Upper lobe of right lung (tissue), 1 donor: Measurements from ENCODE around the gene RALGPS2. TPM values are rescaled to one million over a fixed set of nuclear protein-coding genes. Genes with fewer than 3 reads are reported as not detected.

Experiments
- ATAC-seq: fragments of 200-7000 bp; cut with Tn5 transposase; one replicate; pipeline ENCODE4 v1.9.1; 2020; ENCODE audit warnings: mild to moderate bottlenecking, moderate library complexity
- DNase-seq: peaks from one replicate; pipeline ENCODE4 v3.0.0-alpha.2; 2020
- H3K27ac ChIP-seq: fragments of 200-600 bp; one replicate; pipeline ENCODE4 v1.8.0; 2022
- H3K27me3 ChIP-seq: fragments of 200-600 bp; one replicate; pipeline ENCODE4 v1.8.0; 2022; ENCODE audit warnings: mild to moderate bottlenecking
- H3K36me3 ChIP-seq: fragments of 200-600 bp; one replicate; pipeline ENCODE4 v1.8.0; 2022
- H3K4me1 ChIP-seq: fragments of 200-600 bp; one replicate; pipeline ENCODE4 v1.8.0; 2022
- H3K4me3 ChIP-seq: fragments of 200-600 bp; one replicate; pipeline ENCODE4 v1.8.0; 2022; ENCODE audit warnings: mild to moderate bottlenecking
- H3K9me3 ChIP-seq: fragments of 200-600 bp; one replicate; pipeline ENCODE4 v1.8.0; 2022
- intact Hi-C: fragments of 100-400 bp; cut with DNase I; formaldehyde crosslinking; loops from one replicate; pipeline ENCODE4 v1.11.0; 2022
- total RNA-seq: library from RNA; stranded (reverse); fragmentation: NEBNext Ultra II Directional; extraction: Animal tissue kit (Norgen Biotek cat#: 25700); gene quantifications from one replicate; pipeline ENCODE4 v1.2.1, GENCODE V29; 2021
- TF ChIP-seq, protein P1 (sequence below): fragments of 200-600 bp; IDR thresholded peaks from one replicate; pipeline ENCODE4 v1.8.0; 2022; ENCODE audit warnings: antibody characterized with exemption
- donor health status: DM: no; HTN: yes; CAD: no; lungs with severe emphysema.

Gene RALGPS2
- total RNA-seq, 1 donor from 2014 or later, result 5.3 TPM

DNA sequence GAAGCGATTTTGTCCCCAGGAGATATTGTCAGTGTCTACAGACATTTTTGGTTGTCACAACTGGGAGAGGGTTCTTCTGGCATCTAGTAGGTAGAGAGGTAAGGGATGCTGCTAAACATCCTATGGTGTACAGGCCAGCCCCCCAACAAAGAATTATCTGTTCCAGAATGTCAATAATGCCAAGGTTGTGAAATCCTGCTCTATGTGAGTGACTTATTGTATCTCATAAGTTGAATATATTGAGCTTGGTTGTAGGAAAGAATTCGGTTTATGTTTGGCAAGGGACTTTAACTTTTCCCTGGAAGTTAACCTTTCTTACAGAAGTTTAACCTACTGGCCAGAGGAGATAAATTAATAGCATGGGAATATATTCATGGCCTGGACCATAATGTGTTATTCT, 198.5 kb downstream of the RALGPS2 start:
- no peaks in the 10 kb centered on the region for H3K4me1 ChIP-seq
- H3K27me3 ChIP-seq, result no peaks in the 10 kb centered on the region
- intact Hi-C loops, result no loop called here
- TF ChIP-seq, protein P1, sequence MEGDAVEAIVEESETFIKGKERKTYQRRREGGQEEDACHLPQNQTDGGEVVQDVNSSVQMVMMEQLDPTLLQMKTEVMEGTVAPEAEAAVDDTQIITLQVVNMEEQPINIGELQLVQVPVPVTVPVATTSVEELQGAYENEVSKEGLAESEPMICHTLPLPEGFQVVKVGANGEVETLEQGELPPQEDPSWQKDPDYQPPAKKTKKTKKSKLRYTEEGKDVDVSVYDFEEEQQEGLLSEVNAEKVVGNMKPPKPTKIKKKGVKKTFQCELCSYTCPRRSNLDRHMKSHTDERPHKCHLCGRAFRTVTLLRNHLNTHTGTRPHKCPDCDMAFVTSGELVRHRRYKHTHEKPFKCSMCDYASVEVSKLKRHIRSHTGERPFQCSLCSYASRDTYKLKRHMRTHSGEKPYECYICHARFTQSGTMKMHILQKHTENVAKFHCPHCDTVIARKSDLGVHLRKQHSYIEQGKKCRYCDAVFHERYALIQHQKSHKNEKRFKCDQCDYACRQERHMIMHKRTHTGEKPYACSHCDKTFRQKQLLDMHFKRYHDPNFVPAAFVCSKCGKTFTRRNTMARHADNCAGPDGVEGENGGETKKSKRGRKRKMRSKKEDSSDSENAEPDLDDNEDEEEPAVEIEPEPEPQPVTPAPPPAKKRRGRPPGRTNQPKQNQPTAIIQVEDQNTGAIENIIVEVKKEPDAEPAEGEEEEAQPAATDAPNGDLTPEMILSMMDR, result no peak
- no peaks in the 10 kb centered on the region for H3K9me3 ChIP-seq
- no peak overlapping the region for H3K4me3 ChIP-seq
- no peak for DNase-seq
- H3K27ac ChIP-seq, result no peak overlapping the region
- H3K36me3 ChIP-seq, result no peaks in the 10 kb centered on the region
- ATAC-seq, result no peak

DNA sequence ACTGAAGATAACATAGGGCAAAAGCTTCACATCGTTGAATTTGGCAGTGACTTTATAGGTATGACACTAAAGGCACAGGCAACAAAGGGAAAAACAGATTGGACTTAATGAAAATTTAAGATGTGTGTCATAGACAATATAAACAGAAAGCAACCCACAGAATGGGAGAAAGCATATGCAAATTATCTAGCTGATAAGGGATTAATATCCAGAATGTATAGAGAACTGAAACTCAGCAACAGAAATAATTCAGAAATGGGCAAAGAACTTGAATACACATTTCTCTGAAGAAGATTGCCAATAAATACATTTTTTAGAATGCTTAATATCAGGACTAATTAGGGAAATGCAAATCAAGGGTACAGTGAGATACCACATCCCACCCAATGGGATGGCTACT, 201.0 kb downstream of the RALGPS2 start:
- Histone ChIP-seq H3K4me1 (no peaks in the 10 kb centered on the region), H3K27me3 (no peaks in the 10 kb centered on the region), H3K36me3 (no peaks in the 10 kb centered on the region), H3K9me3 (no peaks in the 10 kb centered on the region), H3K4me3 (no peak overlapping the region), H3K27ac (no peak overlapping the region)
- intact Hi-C loops, result no loop called here
- no peak for DNase-seq
- TF ChIP-seq, protein P1, result no peak
- ATAC-seq, result no peak

DNA sequence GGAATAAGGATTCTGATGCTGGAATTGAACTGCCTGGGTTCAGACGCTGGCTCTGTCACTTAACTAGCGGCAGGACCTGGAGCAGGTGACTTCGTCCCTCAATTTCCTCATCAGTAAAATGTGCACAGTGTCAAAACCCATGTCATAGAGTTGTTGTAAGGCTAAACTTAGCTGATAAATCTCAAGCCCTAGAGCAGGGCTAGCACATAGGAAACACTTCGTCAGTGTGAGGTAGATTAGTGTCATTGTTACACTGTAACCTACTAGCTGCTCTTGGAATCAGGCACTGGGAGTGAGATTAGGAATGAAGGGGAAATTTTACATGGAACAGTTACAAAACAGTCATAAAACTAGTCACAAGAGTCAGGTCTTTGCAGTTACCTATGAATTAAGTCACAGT, 202.0 kb downstream of the RALGPS2 start:
- no peaks in the 10 kb centered on the region for H3K4me1 ChIP-seq
- no peak for ATAC-seq
- intact Hi-C loops, result no loop called here
- H3K27ac ChIP-seq, result no peak overlapping the region
- no peaks in the 10 kb centered on the region for H3K9me3 ChIP-seq
- H3K27me3 ChIP-seq, result no peaks in the 10 kb centered on the region
- H3K36me3 ChIP-seq, result no peaks in the 10 kb centered on the region
- no peak overlapping the region for H3K4me3 ChIP-seq
- DNase-seq, result no peak
- TF ChIP-seq, protein P1, result no peak

GRCh38 chr1:178928041-178928440, 203.0 kb downstream of the RALGPS2 start:
- TF ChIP-seq, protein P1, result no peak
- intact Hi-C loops, result no loop called here
- Histone ChIP-seq H3K27me3 (no peaks in the 10 kb centered on the region), H3K36me3 (no peaks in the 10 kb centered on the region), H3K27ac (no peak overlapping the region), H3K9me3 (no peaks in the 10 kb centered on the region), H3K4me1 (peaks cover 6% of the 10 kb centered on the region), H3K4me3 (no peak overlapping the region)
- ATAC-seq (no peak), DNase-seq (no peak)

DNA sequence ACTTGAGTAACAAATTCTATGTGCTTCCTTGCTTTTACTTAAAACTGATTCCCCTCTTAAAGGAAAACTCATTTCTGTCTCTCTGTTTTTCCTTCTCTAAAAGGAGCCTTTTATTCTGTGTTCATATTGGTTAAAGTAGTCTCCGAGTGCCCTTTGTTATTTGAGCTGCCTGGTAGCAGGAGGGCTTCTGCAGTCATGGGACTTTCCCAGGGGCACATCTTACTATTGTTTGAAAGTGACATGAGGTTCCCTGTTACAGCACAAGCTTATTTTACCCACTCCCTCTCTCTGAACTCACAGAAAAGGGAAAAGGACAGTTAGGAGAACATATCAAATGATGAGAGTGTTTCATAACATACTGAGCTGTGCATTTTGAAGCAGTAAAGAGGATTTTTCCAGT, 203.9 kb downstream of the RALGPS2 start:
- H3K4me3 ChIP-seq, result no peak overlapping the region
- H3K27ac ChIP-seq, result no peak overlapping the region
- peaks cover 16% of the 10 kb centered on the region for H3K4me1 ChIP-seq
- TF ChIP-seq, protein P1, result no peak
- intact Hi-C loops, result no loop called here
- no peaks in the 10 kb centered on the region for H3K9me3 ChIP-seq
- H3K36me3 ChIP-seq, result no peaks in the 10 kb centered on the region
- no peaks in the 10 kb centered on the region for H3K27me3 ChIP-seq
- DNase-seq (no peak), ATAC-seq (no peak)

DNA sequence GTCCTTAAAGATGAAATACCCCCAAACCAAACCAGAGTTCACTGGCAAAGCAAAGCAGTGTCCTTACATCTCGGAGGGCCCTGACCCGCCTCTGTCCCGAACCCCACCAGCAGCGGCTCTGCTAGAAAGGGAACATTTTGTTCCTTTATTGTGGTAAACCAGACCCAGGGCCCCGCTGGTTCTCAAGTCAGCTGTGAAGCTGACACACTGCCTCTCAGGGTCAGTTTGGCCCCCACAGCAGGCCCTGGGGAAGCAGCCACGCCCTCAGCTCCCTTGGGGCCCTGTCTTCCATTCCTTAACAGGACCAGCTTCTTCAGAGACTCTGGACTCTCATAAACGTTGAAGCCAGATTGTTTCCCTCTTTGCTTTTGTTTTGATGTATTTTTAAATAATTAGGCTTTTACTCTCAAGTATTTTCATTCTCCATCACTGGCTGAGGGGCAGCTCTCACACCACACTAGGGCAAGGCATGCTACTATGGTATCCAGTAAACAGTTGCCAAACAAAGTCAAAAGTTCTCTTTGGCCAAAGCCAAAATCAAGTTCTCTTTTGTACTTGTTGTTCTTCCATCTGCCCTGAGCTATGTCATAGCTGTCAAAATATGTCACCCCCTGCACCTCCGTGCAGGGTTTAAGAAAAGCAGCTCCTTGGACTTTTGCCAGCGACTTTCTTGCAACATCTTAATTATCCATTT, 207.0 kb downstream of the RALGPS2 start:
- TF ChIP-seq, protein P1, result no peak
- Histone ChIP-seq H3K27me3 (no peaks in the 10 kb centered on the region), H3K27ac (peak overlapping the region; percentile 77), H3K4me3 (no peak overlapping the region), H3K4me1 (peaks cover 22% of the 10 kb centered on the region), H3K36me3 (no peaks in the 10 kb centered on the region), H3K9me3 (no peaks in the 10 kb centered on the region)
- ATAC-seq (peak; percentile 75), DNase-seq (no peak)
- intact Hi-C loops, result no loop called here
